ENCODE measurements around the gene FSIP1.

GRCh38 chr15:39685999-39686613 is 96.5 kb downstream of the FSIP1 start:
- peak; percentile 78 to 88 (median 82) for TF ChIP-seq CTCF (IDR thresholded peaks at IDR 0.05)
- no peak for TF ChIP-seq POLR2AphosphoS5 (IDR thresholded peaks at IDR 0.05)
- TF ChIP-seq POLR2A (IDR thresholded peaks at IDR 0.05), result no peak
- no peak for TF ChIP-seq EP300 (IDR thresholded peaks at IDR 0.05; ENCODE audit: low read depth)
